HUES6 (cell line): ENCODE results near the gene TXNDC5.
"Not testable (repeated sequence)": the region's sequence is repeated elsewhere in the genome, so short reads cannot be mapped to it uniquely, and the experiment has no call there.

Experiments
- H3K27ac ChIP-seq: 2 replicates; pipeline ENCODE4 v1.7.0; 2013; ENCODE audit warnings: low read depth, mild to moderate bottlenecking, low read length, inconsistent platforms
- H3K27me3 ChIP-seq: 2 replicates; pipeline ENCODE4 v1.6.1; 2013; ENCODE audit warnings: low read length; ENCODE audit not compliant: control insufficient read depth, insufficient read depth
- H3K36me3 ChIP-seq: 2 replicates; pipeline ENCODE4 v1.6.1; 2013; ENCODE audit warnings: low read length; ENCODE audit not compliant: control insufficient read depth, insufficient read depth
- H3K4me1 ChIP-seq: 2 replicates; pipeline ENCODE4 v1.6.1; 2013; ENCODE audit warnings: low read length; ENCODE audit not compliant: control insufficient read depth, insufficient read depth
- H3K4me3 ChIP-seq: 2 replicates; pipeline ENCODE4 v1.5.1; 2013; ENCODE audit warnings: low read depth, low read length
- H3K9ac ChIP-seq: one replicate; pipeline ENCODE4 v1.6.1; 2013; ENCODE audit warnings: mild to moderate bottlenecking, low read length
- H3K9me3 ChIP-seq: 2 replicates; pipeline ENCODE4 v1.6.1; 2013; ENCODE audit warnings: low read depth, low read length; ENCODE audit not compliant: control insufficient read depth, insufficient read depth

TXNDC5 gene

DNA sequence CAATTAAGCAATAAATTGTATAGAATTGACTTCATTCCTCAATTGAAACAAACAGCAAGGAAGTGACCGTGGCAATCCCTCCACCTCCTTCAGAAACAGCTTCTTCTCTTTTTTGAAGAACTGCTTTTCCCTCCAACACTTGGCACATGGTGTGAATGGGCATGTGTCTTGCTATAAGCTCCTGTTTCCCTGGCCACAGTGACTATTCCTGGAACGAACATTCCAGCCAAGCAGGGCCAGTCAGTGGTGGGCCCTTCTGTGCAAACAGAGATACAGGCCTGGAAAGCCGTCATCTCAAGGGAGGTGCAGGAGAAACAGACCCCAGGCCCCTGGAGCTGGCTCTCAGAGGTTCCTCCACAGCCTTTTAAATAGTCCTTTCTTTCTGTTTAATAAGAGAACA lies 6.9 kb downstream of the TXNDC5 start:
- no peaks in the 10 kb centered on the region for H3K27me3 ChIP-seq
- H3K9ac ChIP-seq: no peak overlapping the region
- no peak overlapping the region for H3K27ac ChIP-seq
- no peaks in the 10 kb centered on the region for H3K4me1 ChIP-seq
- no peak overlapping the region for H3K4me3 ChIP-seq
- peaks cover 71% of the 10 kb centered on the region for H3K36me3 ChIP-seq
- H3K9me3 ChIP-seq: no peaks in the 10 kb centered on the region

GRCh38 chr6:7902867-7903266 lies 7.7 kb downstream of the TXNDC5 start:
- Histone ChIP-seq H3K4me1 (no peaks in the 10 kb centered on the region), H3K27ac (no peak overlapping the region), H3K27me3 (no peaks in the 10 kb centered on the region), H3K9ac (no peak overlapping the region), H3K36me3 (peaks cover 79% of the 10 kb centered on the region), H3K4me3 (no peak overlapping the region), H3K9me3 (no peaks in the 10 kb centered on the region)

DNA sequence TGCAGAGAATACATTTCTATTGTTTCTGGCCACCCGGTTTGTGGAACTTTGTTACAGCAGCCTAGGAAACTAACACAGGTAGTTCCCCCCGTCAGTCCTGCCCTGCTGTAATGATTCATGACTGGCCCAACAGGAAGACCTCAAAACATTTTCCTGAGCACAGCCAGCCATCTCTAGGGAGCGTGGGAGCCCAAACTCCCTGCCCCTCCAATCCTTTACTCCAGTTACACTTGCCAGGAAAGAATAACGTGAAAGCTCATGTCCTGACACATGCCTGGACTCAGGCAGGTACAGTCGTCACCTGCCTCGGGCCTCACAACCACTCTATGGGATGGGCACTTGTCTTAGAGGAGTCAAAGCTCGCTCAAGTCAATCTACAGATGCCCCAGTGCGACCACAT lies 8.4 kb downstream of the TXNDC5 start:
- H3K27me3 ChIP-seq: no peaks in the 10 kb centered on the region
- no peak overlapping the region for H3K4me3 ChIP-seq
- H3K36me3 ChIP-seq: peaks cover 80% of the 10 kb centered on the region
- no peak overlapping the region for H3K27ac ChIP-seq
- H3K4me1 ChIP-seq: no peaks in the 10 kb centered on the region
- no peak overlapping the region for H3K9ac ChIP-seq
- no peaks in the 10 kb centered on the region for H3K9me3 ChIP-seq

GRCh38 chr6:7901780-7902179 lies 8.8 kb downstream of the TXNDC5 start:
- Histone ChIP-seq H3K4me1 (no peaks in the 10 kb centered on the region), H3K9ac (no peak overlapping the region), H3K9me3 (no peaks in the 10 kb centered on the region), H3K27me3 (no peaks in the 10 kb centered on the region), H3K36me3 (peaks cover 84% of the 10 kb centered on the region), H3K27ac (no peak overlapping the region), H3K4me3 (no peak overlapping the region)

- no peak overlapping the region for H3K4me3 ChIP-seq
- peaks cover 92% of the 10 kb centered on the region for H3K36me3 ChIP-seq
- H3K4me1 ChIP-seq: no peaks in the 10 kb centered on the region
- no peaks in the 10 kb centered on the region for H3K9me3 ChIP-seq
- no peak overlapping the region for H3K9ac ChIP-seq
- H3K27me3 ChIP-seq: no peaks in the 10 kb centered on the region
- H3K27ac ChIP-seq: no peak overlapping the region
These were observed 9.5 kb downstream of the TXNDC5 start for GRCh38 chr6:7901056-7901455.

- Histone ChIP-seq H3K36me3 (peaks cover 96% of the 10 kb centered on the region), H3K9me3 (no peaks in the 10 kb centered on the region), H3K27ac (no peak overlapping the region), H3K4me1 (no peaks in the 10 kb centered on the region), H3K27me3 (no peaks in the 10 kb centered on the region), H3K4me3 (no peak overlapping the region), H3K9ac (no peak overlapping the region)
These were observed 10.0 kb downstream of the TXNDC5 start for GRCh38 chr6:7900621-7901020.

DNA sequence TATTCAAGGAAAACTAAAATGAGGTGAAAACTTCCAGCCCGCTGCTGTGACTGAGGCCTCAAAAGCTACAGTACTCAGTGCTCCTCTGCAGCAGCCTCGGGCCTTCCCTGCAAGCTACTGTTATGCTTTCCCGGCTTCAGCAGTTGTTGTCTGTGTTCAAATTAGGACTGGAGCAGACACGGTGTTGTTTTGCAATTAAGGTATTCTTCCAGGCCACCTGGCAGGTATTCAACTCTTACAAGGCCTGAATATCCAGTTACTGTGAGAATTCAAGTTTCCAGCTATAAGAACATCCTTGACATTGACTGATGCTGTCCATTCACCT lies 10.7 kb downstream of the TXNDC5 start:
- peaks cover 100% of the 10 kb centered on the region for H3K36me3 ChIP-seq
- H3K4me3 ChIP-seq: no peak overlapping the region
- no peak overlapping the region for H3K9ac ChIP-seq
- H3K27me3 ChIP-seq: no peaks in the 10 kb centered on the region
- H3K27ac ChIP-seq: no peak overlapping the region
- no peaks in the 10 kb centered on the region for H3K4me1 ChIP-seq
- H3K9me3 ChIP-seq: no peaks in the 10 kb centered on the region

- no peak overlapping the region for H3K9ac ChIP-seq
- peaks cover 100% of the 10 kb centered on the region for H3K36me3 ChIP-seq
- no peak overlapping the region for H3K4me3 ChIP-seq
- no peaks in the 10 kb centered on the region for H3K4me1 ChIP-seq
- no peaks in the 10 kb centered on the region for H3K9me3 ChIP-seq
- H3K27ac ChIP-seq: no peak overlapping the region
- no peaks in the 10 kb centered on the region for H3K27me3 ChIP-seq
These were observed 11.3 kb downstream of the TXNDC5 start for GRCh38 chr6:7899101-7899888.

GRCh38 chr6:7898193-7898586 lies 12.4 kb downstream of the TXNDC5 start:
- peaks cover 100% of the 10 kb centered on the region for H3K36me3 ChIP-seq
- H3K4me3 ChIP-seq, H3K9me3 ChIP-seq, H3K27me3 ChIP-seq, H3K9ac ChIP-seq, H3K4me1 ChIP-seq, H3K27ac ChIP-seq: not testable (repeated sequence)

DNA sequence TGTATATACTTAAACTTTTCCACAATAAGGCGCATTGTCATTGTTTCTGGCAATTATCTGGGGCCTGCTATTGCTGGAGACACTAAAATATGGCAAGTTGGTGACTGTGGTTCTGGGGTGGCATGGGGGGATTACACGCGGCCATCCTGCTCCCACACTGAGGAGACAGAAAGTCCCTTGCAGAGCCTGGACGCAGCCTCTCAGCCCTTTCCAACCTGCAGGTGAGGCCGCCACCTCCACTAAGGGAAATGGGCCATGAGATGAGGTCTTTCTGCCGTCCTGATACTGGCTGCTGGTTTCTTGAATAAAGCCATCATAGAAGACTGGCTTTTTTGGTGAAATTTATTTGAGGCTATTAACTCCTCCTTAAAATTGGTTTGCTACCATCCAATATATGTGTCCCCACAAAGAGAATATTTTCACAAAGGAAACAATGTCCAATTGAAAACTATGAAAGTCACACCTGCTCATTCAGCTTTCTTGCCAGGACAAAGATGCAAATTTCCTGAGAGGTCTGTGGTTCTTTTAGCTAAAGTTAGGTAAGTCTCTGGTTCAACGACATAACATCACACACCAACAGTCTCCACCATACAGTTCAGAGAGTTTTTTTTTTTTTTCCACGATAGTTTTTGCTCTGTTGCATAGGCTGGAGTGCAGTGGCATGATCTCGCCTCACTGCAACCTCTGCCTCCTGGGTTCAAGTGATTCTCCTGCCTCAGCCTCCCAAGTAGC lies 13.0 kb downstream of the TXNDC5 start:
- no peak overlapping the region for H3K4me3 ChIP-seq
- no peak overlapping the region for H3K27ac ChIP-seq
- no peaks in the 10 kb centered on the region for H3K27me3 ChIP-seq
- no peak overlapping the region for H3K9ac ChIP-seq
- H3K4me1 ChIP-seq: no peaks in the 10 kb centered on the region
- H3K9me3 ChIP-seq: no peaks in the 10 kb centered on the region
- peaks cover 100% of the 10 kb centered on the region for H3K36me3 ChIP-seq

DNA sequence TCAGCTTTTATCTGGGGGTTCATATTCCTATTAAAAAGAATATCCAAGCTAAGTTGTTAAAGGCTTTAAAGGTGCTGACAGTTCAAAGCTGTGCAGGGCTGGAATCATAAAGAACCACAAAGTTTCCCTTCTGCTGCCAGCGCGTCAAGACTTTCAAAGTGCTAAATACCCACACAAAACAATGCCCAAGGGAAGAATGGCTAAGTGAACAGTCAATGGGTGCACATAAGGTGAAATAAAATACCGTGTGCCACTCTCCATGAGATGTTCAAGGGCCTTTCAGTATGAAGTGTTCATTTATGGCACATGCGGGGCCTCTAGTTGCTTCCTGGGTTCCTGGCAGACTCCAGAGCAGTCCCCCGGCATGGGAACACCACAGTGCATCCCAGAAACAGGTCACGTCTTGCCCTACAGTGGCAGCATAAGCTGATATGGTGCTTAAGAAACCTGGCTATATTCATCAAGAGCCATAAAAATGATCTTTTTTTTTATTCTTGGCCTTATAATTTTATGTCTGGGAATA lies 14.1 kb downstream of the TXNDC5 start:
- H3K36me3 ChIP-seq: peaks cover 100% of the 10 kb centered on the region
- no peak overlapping the region for H3K27ac ChIP-seq
- no peaks in the 10 kb centered on the region for H3K4me1 ChIP-seq
- H3K27me3 ChIP-seq: no peaks in the 10 kb centered on the region
- H3K9ac ChIP-seq: no peak overlapping the region
- no peaks in the 10 kb centered on the region for H3K9me3 ChIP-seq
- no peak overlapping the region for H3K4me3 ChIP-seq
